PC-9 (cell line): Measurements from ENCODE around the gene DDRGK1.

Experiments
- CTCF ChIP-seq: fragments of 200-600 bp; sonication (generic); conservative IDR thresholded peaks from 2 replicates; pipeline ENCODE4 v1.6.1; 2017; ENCODE audit warnings: mixed run types, antibody characterized with exemption, mild to moderate bottlenecking, moderate library complexity
- EZH2 ChIP-seq: fragments of 200-600 bp; sonication (generic); IDR thresholded peaks from 2 replicates; pipeline ENCODE4 v1.8.0; 2017; ENCODE audit warnings: antibody characterized with exemption, low read depth

DNA sequence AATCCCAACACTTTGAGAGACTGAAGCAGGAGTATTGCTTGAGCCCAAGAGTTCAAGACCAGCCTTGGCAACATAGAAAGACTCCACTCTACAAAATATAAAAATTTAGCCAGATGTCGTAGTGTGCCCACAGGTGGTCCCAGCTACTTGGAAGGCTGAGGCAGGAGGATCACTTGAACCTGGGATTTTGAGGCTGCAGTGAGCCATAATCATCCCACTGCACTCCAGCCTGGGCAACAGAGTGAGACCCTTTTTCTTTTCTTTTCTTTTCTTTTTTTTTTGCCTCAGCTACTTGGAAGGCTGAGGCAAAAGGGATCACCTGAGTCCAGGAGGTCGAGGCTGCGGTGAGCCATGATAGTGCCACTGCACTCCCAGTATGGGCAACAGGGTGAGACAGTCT lies 62.7 kb downstream of the DDRGK1 start:
- TF ChIP-seq CTCF (no peak), EZH2 (no peak)
